ENCODE measurements around the gene SYNJ1. TPM values are rescaled to one million over a fixed set of nuclear protein-coding genes. Genes with fewer than 3 reads are reported as not detected.

Gene SYNJ1
- total and polyA plus RNA-seq, 9 of the 15 experiments (the other 6 are each of a cell fraction or from before 2014, with no cell fraction given), result 2.4 to 10.6 (median 5.6) TPM

DNA sequence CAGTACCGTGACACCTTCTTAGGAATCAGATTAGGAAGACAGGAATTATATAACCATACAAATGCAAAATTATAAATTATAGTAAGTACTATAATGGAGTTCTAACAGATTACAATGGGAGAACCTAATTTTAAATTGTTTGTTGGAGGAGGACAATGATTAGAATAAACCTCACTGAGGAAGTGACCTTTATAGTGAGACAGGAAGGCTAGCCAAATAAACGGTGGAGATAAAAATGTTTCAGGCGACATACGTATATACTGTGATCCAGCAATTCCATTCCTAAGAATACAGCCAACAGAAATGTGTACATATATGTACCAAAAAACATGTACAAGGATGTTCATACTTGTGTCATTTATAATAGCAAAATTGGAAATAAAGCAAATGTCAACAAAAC, 15.2 kb downstream of the SYNJ1 start:
- no peak overlapping the region; the same call in 2 of the 3 replicates for H3K27ac ChIP-seq (ENCODE audit: extremely low read depth, low read depth, low read length)
- H3K4me2 ChIP-seq (ENCODE audit: insufficient read depth, low read length), result no peak overlapping the region
- no peak overlapping the region for H3K9ac ChIP-seq (ENCODE audit: insufficient read depth in 1 of 2, low read depth in 2 of 2, low read length in 2 of 2)
- H3K36me3 ChIP-seq (ENCODE audit: control insufficient read depth, insufficient read depth, low read length), result peaks cover 2% of the 10 kb centered on the region; the same call in 2 of the 3 replicates
- ChIA-PET POLR2A (interaction anchor here (1.0 to 1.1 kb wide), 2 partner anchors 15 to 19 kb away, joined by 3 read pairs; partner anchors contain the start of gene SYNJ1), CTCF (ENCODE audit: low intra/inter-chr PET ratio) (no interaction called here)
- DNase-seq (ENCODE audit: extremely low read depth in 1 of 4, low spot score in 3 of 4), result no peak
- no peaks in the 10 kb centered on the region for H3K4me1 ChIP-seq (replicated peaks in 1 of 2; ENCODE audit: control insufficient read depth in 2 of 2, insufficient read depth in 2 of 2, low read length in 2 of 2)
- H3K79me2 ChIP-seq (ENCODE audit: control insufficient read depth, insufficient read depth, low read length), result 0 out of 3 replicates have a peak, but pooled peaks cover 2% of the 10 kb centered on the region
- no peak for FAIRE-seq
- no TSS peak for BruUV-seq (replicated peaks)
- no peaks in the 10 kb centered on the region for H3K9me3 ChIP-seq (replicated peaks; ENCODE audit: control insufficient read depth, insufficient read depth, low read depth, low read length)
- H3K27me3 ChIP-seq (ENCODE audit: control insufficient read depth in 2 of 2, insufficient read depth in 2 of 2, low read length in 2 of 2), result no peaks in the 10 kb centered on the region
- no peaks in the 10 kb centered on the region for H3K9me1 ChIP-seq (ENCODE audit: control insufficient read depth, insufficient read depth, low read length)
- no peak overlapping the region for H2AFZ ChIP-seq (ENCODE audit: low read depth, low read length)
- intact Hi-C loops (cut with micrococcal nuclease) (no loop called here), in situ Hi-C loops (cut with MboI) (no loop called here)
- WGBS (ENCODE audit: insufficient coverage, low coverage, missing lambda C conversion rate), result 83% methylated on average over 4 of the region's 4 CpGs
- H3K4me3 ChIP-seq, result no peak overlapping the region
- no peaks in the 10 kb centered on the region for H4K20me1 ChIP-seq (replicated peaks; ENCODE audit: control insufficient read depth, insufficient read depth, low read length)
- no peak for ATAC-seq
- TF ChIP-seq ZNF561 (CRISPR knock-in tag; conservative IDR thresholded peaks at IDR 0.05) (no peak), HDAC1 (IDR thresholded peaks at IDR 0.05) (no peak), CEBPZ (IDR thresholded peaks at IDR 0.05; ENCODE audit: borderline replicate concordance, low read depth, low read length) (no peak), ETS2 (tag; IDR thresholded peaks at IDR 0.05; ENCODE audit: borderline replicate concordance, poor library complexity, severe bottlenecking) (no peak), FOXJ3 (CRISPR knock-in tag; IDR thresholded peaks at IDR 0.05) (no peak), CLOCK (CRISPR knock-in tag; IDR thresholded peaks at IDR 0.05; ENCODE audit: borderline replicate concordance) (no peak), TRIM24 (IDR thresholded peaks at IDR 0.05) (no peak), HNRNPLL (IDR thresholded peaks at IDR 0.05; ENCODE audit: low read depth, low read length, poor library complexity, severe bottlenecking) (no peak), SIX5 (IDR thresholded peaks at IDR 0.05; ENCODE audit: borderline replicate concordance in 1 of 2, insufficient read depth in 1 of 2, low read depth in 1 of 2, low read length in 2 of 2) (no peak), SPI1 (IDR thresholded peaks at IDR 0.05; ENCODE audit: borderline replicate concordance, low read depth, low read length) (no peak), THAP12 (CRISPR knock-in tag; IDR thresholded peaks at IDR 0.05) (no peak), ZNF143 (CRISPR knock-in tag; IDR thresholded peaks at IDR 0.05) (no peak)
- TF ChIP-seq, protein P1, sequence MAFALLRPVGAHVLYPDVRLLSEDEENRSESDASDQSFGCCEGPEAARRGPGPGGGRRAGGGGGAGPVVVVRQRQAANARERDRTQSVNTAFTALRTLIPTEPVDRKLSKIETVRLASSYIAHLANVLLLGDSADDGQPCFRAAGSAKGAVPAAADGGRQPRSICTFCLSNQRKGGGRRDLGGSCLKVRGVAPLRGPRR (CRISPR knock-in tag; IDR thresholded peaks at IDR 0.05), result no peak

All from K562 (cell line).